MM.1S (cell line): ENCODE measurements around the gene SERPINB6.
A peak's percentile ranks its signal among the peaks of the same experiment; 100 is the strongest.

Experiments
- DNase-seq: peaks from one replicate; pipeline ENCODE4 v3.0.0-alpha.2; 2015
- H2AFZ ChIP-seq: fragments of 300-600 bp; sonication (generic); 2 replicates; pipeline ENCODE4 v1.6.0; 2016; ENCODE audit warnings: antibody characterized with exemption, low read length
- H3F3A ChIP-seq: fragments of 300-600 bp; sonication (generic); 2 replicates; pipeline ENCODE4 v1.6.1; 2016; ENCODE audit warnings: mild to moderate bottlenecking, antibody characterized with exemption, low read length, moderate library complexity, mixed read lengths; ENCODE audit not compliant: insufficient read depth
- H3K27ac ChIP-seq: fragments of 300-600 bp; sonication (generic); 2 replicates; pipeline ENCODE4 v1.5.1; 2016; ENCODE audit warnings: mild to moderate bottlenecking, low read length
- H3K27me3 ChIP-seq: fragments of 300-600 bp; sonication (generic); replicated peaks from 2 replicates; pipeline ENCODE4 v1.6.0; 2016; ENCODE audit warnings: low read length; ENCODE audit not compliant: insufficient read depth
- H3K36me3 ChIP-seq: fragments of 300-600 bp; sonication (generic); replicated peaks from 2 replicates; pipeline ENCODE4 v1.6.1; 2016; ENCODE audit warnings: mild to moderate bottlenecking, low read length, mixed read lengths; ENCODE audit not compliant: insufficient read depth
- H3K4me1 ChIP-seq: fragments of 300-600 bp; sonication (generic); 2 replicates; pipeline ENCODE4 v1.6.1; 2016; ENCODE audit warnings: low read length, mixed read lengths
- H3K4me2 ChIP-seq: fragments of 300-600 bp; sonication (generic); 2 replicates; pipeline ENCODE4 v1.6.0; 2016; ENCODE audit warnings: low read depth, low read length
- H3K4me3 ChIP-seq: fragments of 300-600 bp; sonication (generic); 2 replicates; pipeline ENCODE4 v1.5.1; 2016; ENCODE audit warnings: low read length, mixed read lengths
- H3K79me2 ChIP-seq: fragments of 300-600 bp; sonication (generic); 2 replicates; pipeline ENCODE4 v1.6.1; 2016; ENCODE audit warnings: mixed run types, low read length, mixed read lengths
- H3K9ac ChIP-seq: fragments of 300-600 bp; sonication (generic); 2 replicates; pipeline ENCODE4 v1.6.1; 2016; ENCODE audit warnings: low read length, mixed read lengths
- H3K9me2 ChIP-seq: fragments of 300-600 bp; sonication (generic); replicated peaks from 2 replicates; pipeline ENCODE4 v1.6.1; 2016; ENCODE audit warnings: mild to moderate bottlenecking, low read length, mixed read lengths; ENCODE audit not compliant: insufficient read depth
- H3K9me3 ChIP-seq: fragments of 300-600 bp; sonication (generic); replicated peaks from 2 replicates; pipeline ENCODE4 v1.6.1; 2016; ENCODE audit warnings: mild to moderate bottlenecking, low read length, mixed read lengths; ENCODE audit not compliant: insufficient read depth
- H4K20me1 ChIP-seq: fragments of 300-600 bp; sonication (generic); 2 replicates; pipeline ENCODE4 v1.6.1; 2016; ENCODE audit warnings: mild to moderate bottlenecking, low read length, moderate library complexity, mixed read lengths; ENCODE audit not compliant: insufficient read depth
- EZH2 ChIP-seq: fragments of 300-600 bp; sonication (generic); optimal IDR thresholded peaks from 2 replicates; pipeline ENCODE3; 2017; ENCODE audit warnings: low read depth, mild to moderate bottlenecking, antibody characterized with exemption, low read length, mixed read lengths
- EZH2phosphoT487 ChIP-seq: fragments of 300-600 bp; sonication (generic); IDR thresholded peaks from 2 replicates; pipeline ENCODE4 v1.6.1; 2018; ENCODE audit warnings: antibody characterized with exemption, low read length
- TF ChIP-seq, protein P1 (sequence below): fragments of 300-600 bp; sonication (generic); IDR thresholded peaks from 2 replicates; pipeline ENCODE4 v1.5.1; 2016; ENCODE audit warnings: antibody characterized with exemption, low read length, mixed read lengths

The SERPINB6 gene

DNA sequence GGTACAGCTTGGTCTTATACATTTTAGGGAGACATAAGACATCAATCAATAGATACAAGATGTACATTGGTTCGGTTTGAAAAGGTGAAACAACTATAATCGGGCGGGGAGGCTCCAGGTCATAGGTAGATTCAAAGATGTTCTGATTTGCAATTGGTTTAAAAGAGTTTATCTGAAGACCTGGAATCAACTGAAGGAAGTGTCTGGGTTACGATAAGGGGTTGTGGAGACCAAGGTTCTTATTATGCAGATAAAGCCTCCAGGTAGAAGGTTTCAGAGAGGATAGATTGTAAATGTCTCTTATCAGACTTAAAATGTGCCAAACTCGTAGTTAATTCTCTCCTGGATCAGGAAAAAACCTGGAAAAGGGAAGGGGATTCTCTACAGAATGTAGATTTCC, 5.9 kb upstream of the SERPINB6 start:
- Histone ChIP-seq H3K36me3 (no peaks in the 10 kb centered on the region), H4K20me1 (no peaks in the 10 kb centered on the region), H3F3A (peaks cover 14% of the 10 kb centered on the region), H3K4me2 (no peak overlapping the region), H2AFZ (no peak overlapping the region), H3K79me2 (no peaks in the 10 kb centered on the region), H3K4me1 (peaks cover 11% of the 10 kb centered on the region), H3K9me2 (no peaks in the 10 kb centered on the region), H3K9ac (no peak overlapping the region), H3K27ac (no peak overlapping the region), H3K9me3 (no peaks in the 10 kb centered on the region), H3K4me3 (no peak overlapping the region), H3K27me3 (no peaks in the 10 kb centered on the region)
- no peak for TF ChIP-seq EZH2phosphoT487
- TF ChIP-seq, protein P1, sequence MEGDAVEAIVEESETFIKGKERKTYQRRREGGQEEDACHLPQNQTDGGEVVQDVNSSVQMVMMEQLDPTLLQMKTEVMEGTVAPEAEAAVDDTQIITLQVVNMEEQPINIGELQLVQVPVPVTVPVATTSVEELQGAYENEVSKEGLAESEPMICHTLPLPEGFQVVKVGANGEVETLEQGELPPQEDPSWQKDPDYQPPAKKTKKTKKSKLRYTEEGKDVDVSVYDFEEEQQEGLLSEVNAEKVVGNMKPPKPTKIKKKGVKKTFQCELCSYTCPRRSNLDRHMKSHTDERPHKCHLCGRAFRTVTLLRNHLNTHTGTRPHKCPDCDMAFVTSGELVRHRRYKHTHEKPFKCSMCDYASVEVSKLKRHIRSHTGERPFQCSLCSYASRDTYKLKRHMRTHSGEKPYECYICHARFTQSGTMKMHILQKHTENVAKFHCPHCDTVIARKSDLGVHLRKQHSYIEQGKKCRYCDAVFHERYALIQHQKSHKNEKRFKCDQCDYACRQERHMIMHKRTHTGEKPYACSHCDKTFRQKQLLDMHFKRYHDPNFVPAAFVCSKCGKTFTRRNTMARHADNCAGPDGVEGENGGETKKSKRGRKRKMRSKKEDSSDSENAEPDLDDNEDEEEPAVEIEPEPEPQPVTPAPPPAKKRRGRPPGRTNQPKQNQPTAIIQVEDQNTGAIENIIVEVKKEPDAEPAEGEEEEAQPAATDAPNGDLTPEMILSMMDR: no peak
- no peak for DNase-seq

- Histone ChIP-seq H3K9me2 (no peaks in the 10 kb centered on the region), H2AFZ (peak overlapping the region; percentile 64), H3K4me3 (peak overlapping the region; percentile 55), H3K4me1 (peaks cover 11% of the 10 kb centered on the region), H3K36me3 (no peaks in the 10 kb centered on the region), H3K9ac (peak overlapping the region; percentile 24; the same call in 1 of the 2 replicates), H4K20me1 (no peaks in the 10 kb centered on the region), H3F3A (peaks cover 14% of the 10 kb centered on the region), H3K27me3 (no peaks in the 10 kb centered on the region), H3K4me2 (peak overlapping the region; percentile 83), H3K9me3 (no peaks in the 10 kb centered on the region), H3K79me2 (no peaks in the 10 kb centered on the region), H3K27ac (peak overlapping the region; percentile 71)
- no peak for DNase-seq
- no peak for TF ChIP-seq EZH2
- no peak for TF ChIP-seq EZH2phosphoT487
- TF ChIP-seq, protein P1: no peak
Measured at GRCh38 chr6:2976571-2977085, 5.3 kb upstream of the SERPINB6 start.

GRCh38 chr6:2976060-2976459, 4.7 kb upstream of the SERPINB6 start:
- Histone ChIP-seq H3F3A (peaks cover 14% of the 10 kb centered on the region), H4K20me1 (no peaks in the 10 kb centered on the region), H3K9ac (peak overlapping the region; percentile 24; the same call in 1 of the 2 replicates), H2AFZ (peak overlapping the region; percentile 64), H3K27me3 (no peaks in the 10 kb centered on the region), H3K4me2 (peak overlapping the region; percentile 83), H3K4me1 (peaks cover 11% of the 10 kb centered on the region), H3K9me2 (no peaks in the 10 kb centered on the region), H3K36me3 (no peaks in the 10 kb centered on the region), H3K4me3 (peak overlapping the region; percentile 55), H3K9me3 (no peaks in the 10 kb centered on the region), H3K79me2 (no peaks in the 10 kb centered on the region), H3K27ac (peak overlapping the region; percentile 71)
- no peak for TF ChIP-seq EZH2phosphoT487
- TF ChIP-seq, protein P1: no peak
- TF ChIP-seq EZH2: no peak
- peak; percentile 76 for DNase-seq
